HEK293T (cell line): ENCODE results near the gene ARTN.

Experiments
- BHLHE40 ChIP-seq: fragments of 450-650 bp; IDR thresholded peaks from 2 replicates; pipeline ENCODE4 v1.6.1; 2016; ENCODE audit warnings: mild to moderate bottlenecking, moderate library complexity, borderline replicate concordance
- ELF4 ChIP-seq: fragments of 450-650 bp; IDR thresholded peaks from 2 replicates; pipeline ENCODE4 v1.6.1; 2017; ENCODE audit warnings: antibody characterized with exemption
- FOXA1 ChIP-seq: fragments of 450-650 bp; IDR thresholded peaks from 2 replicates; pipeline ENCODE4 v1.6.1; 2016; ENCODE audit warnings: mild to moderate bottlenecking
- FOXK2 ChIP-seq: fragments of 450-650 bp; IDR thresholded peaks from 2 replicates; pipeline ENCODE4 v1.6.1; 2016; ENCODE audit warnings: mild to moderate bottlenecking
- FOXM1 ChIP-seq: fragments of 450-650 bp; IDR thresholded peaks from 2 replicates; pipeline ENCODE4 v1.6.1; 2017; ENCODE audit warnings: mild to moderate bottlenecking, borderline replicate concordance
- HDGF ChIP-seq: fragments of 450-650 bp; IDR thresholded peaks from 2 replicates; pipeline ENCODE4 v1.6.1; 2017; ENCODE audit warnings: antibody characterized with exemption, borderline replicate concordance
- LEF1 ChIP-seq: fragments of 450-650 bp; IDR thresholded peaks from 2 replicates; pipeline ENCODE4 v1.6.1; 2017; ENCODE audit warnings: mild to moderate bottlenecking, borderline replicate concordance
- NFRKB ChIP-seq: fragments of 450-650 bp; IDR thresholded peaks from 2 replicates; pipeline ENCODE4 v1.6.1; 2016; ENCODE audit warnings: mild to moderate bottlenecking, moderate library complexity
- SP1 ChIP-seq: fragments of 450-650 bp; IDR thresholded peaks from 2 replicates; pipeline ENCODE4 v1.6.1; 2017
- SUZ12 ChIP-seq: fragments of 450-650 bp; IDR thresholded peaks from 2 replicates; pipeline ENCODE4 v1.6.1; 2016; ENCODE audit warnings: mild to moderate bottlenecking
- TARDBP ChIP-seq: fragments of 450-650 bp; IDR thresholded peaks from 2 replicates; pipeline ENCODE4 v1.6.1; 2016
- ZNF384 ChIP-seq: fragments of 450-650 bp; IDR thresholded peaks from 2 replicates; pipeline ENCODE4 v1.6.1; 2016
- TF ChIP-seq, protein P1 (sequence below): fragments of 450-650 bp; IDR thresholded peaks from 2 replicates; pipeline ENCODE4 v1.6.1; 2016

DNA sequence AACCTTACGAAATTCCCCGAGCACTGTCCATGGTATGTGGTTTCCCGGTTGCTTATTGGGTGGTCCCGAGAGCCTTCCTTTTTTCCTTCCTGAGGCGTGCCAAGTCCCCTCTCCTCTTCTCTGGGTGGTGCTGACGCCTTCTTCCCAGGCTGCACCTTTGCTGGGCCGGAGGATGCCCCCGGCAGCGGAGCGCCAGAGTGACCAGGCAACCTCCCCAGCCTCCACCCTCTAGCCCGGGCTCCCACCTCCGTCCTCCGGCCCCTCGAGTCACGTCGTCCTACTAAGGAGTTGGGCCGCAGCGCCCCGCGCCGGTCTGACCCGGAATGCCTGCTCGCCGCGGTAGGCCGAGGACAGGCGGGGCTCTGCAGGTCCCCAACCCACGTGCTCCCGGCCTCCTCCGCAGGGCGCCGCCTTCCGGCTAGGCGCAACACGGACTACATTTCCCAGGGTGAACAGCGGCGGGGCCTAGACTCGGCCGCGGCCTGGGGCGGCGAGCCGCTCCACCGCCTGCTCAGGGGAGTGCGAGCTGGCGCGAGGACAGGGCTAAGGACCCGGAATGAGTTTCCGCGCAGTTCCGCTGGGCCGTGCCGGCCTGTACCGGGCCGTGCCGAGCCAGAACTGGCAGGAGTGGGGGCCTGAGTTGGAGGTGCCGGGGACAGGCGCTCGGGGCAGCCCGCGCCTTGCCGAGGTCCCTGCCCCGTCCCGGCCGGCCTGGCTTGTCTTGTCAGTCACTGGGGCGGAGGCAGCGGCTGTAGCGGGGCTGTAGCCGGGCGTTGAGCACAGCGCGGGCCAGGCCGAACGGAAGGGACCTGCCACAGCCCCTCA, 12.8 kb downstream of the ARTN start, which contains the start of gene IPO13:
- TF ChIP-seq TARDBP (no peak), FOXA1 (no peak), ELF4 (peak; percentile 55; the same call in 1 of the 2 replicates), ZNF384 (no peak), HDGF (no peak), SP1 (no peak), FOXK2 (no peak), SUZ12 (no peak), LEF1 (no peak), BHLHE40 (no peak), FOXM1 (no peak), NFRKB (no peak)
- TF ChIP-seq, protein P1, sequence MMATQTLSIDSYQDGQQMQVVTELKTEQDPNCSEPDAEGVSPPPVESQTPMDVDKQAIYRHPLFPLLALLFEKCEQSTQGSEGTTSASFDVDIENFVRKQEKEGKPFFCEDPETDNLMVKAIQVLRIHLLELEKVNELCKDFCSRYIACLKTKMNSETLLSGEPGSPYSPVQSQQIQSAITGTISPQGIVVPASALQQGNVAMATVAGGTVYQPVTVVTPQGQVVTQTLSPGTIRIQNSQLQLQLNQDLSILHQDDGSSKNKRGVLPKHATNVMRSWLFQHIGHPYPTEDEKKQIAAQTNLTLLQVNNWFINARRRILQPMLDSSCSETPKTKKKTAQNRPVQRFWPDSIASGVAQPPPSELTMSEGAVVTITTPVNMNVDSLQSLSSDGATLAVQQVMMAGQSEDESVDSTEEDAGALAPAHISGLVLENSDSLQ = peak; percentile 86
